ENCODE measurements around the gene SIRPA. TPM values are rescaled to one million over a fixed set of nuclear protein-coding genes. Genes with fewer than 3 reads are reported as not detected.

Gene SIRPA
- polyA plus RNA-seq, 1 donor from 2014 or later, result 8.0 TPM

DNA sequence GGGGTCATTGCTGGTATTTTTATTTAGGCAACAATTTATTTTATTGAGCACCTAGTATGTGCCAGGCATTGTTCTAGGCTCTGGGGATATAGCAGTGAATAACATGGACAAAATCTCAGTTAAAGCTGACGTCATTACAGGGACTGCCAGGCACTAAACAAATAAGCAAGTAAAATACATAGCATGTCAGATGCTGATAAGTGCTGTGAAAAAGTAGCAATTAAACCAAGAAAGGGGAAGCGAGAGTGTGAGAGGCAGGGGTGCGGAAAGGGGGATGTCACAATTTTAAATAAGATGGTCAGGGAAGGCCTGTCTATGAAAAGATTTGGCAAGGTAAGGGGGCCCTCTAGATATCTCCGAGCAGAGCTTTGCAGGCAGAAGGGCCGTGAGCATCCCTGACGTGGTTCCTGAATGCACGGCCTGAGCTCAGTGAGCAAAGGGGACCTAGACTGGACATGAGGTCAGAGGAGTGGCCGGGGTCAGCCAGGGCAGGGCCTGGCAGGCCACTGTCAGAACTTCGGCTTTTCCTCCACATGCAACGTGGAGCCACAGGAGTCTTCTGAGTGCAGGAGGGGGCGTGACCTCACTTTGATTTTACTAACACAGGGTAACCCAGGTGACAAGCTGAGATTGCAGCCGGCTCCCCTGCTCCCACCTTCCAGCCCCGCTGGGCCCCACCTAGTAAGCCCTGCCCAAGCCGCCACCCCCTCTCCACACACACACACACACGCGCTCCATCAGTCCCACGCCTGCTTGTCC is 24.2 kb upstream of the SIRPA start:
- no peak overlapping the region for H3K4me2 ChIP-seq (ENCODE audit: low read length)
- no peak for TF ChIP-seq RAD21 (conservative IDR thresholded peaks at IDR 0.05)
- TF ChIP-seq MXI1 (conservative IDR thresholded peaks at IDR 0.05; ENCODE audit: poor library complexity, severe bottlenecking), result no peak
- no peak for TF ChIP-seq POLR2AphosphoS5 (IDR thresholded peaks at IDR 0.05)
- TF ChIP-seq SMC3 (conservative IDR thresholded peaks at IDR 0.05; ENCODE audit: poor library complexity), result no peak
- no peak for TF ChIP-seq EZH2 (IDR thresholded peaks at IDR 0.05; ENCODE audit: borderline replicate concordance, insufficient read depth, low read length, poor library complexity, severe bottlenecking)
- no peak for TF ChIP-seq TAF1 (IDR thresholded peaks at IDR 0.05; ENCODE audit: low read depth)
- TF ChIP-seq, protein P1, sequence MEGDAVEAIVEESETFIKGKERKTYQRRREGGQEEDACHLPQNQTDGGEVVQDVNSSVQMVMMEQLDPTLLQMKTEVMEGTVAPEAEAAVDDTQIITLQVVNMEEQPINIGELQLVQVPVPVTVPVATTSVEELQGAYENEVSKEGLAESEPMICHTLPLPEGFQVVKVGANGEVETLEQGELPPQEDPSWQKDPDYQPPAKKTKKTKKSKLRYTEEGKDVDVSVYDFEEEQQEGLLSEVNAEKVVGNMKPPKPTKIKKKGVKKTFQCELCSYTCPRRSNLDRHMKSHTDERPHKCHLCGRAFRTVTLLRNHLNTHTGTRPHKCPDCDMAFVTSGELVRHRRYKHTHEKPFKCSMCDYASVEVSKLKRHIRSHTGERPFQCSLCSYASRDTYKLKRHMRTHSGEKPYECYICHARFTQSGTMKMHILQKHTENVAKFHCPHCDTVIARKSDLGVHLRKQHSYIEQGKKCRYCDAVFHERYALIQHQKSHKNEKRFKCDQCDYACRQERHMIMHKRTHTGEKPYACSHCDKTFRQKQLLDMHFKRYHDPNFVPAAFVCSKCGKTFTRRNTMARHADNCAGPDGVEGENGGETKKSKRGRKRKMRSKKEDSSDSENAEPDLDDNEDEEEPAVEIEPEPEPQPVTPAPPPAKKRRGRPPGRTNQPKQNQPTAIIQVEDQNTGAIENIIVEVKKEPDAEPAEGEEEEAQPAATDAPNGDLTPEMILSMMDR (IDR thresholded peaks at IDR 0.05; ENCODE audit: poor library complexity, severe bottlenecking), result no peak
- TF ChIP-seq EP300 (conservative IDR thresholded peaks at IDR 0.05; ENCODE audit: poor library complexity, severe bottlenecking), result no peak
- TF ChIP-seq, protein P2, sequence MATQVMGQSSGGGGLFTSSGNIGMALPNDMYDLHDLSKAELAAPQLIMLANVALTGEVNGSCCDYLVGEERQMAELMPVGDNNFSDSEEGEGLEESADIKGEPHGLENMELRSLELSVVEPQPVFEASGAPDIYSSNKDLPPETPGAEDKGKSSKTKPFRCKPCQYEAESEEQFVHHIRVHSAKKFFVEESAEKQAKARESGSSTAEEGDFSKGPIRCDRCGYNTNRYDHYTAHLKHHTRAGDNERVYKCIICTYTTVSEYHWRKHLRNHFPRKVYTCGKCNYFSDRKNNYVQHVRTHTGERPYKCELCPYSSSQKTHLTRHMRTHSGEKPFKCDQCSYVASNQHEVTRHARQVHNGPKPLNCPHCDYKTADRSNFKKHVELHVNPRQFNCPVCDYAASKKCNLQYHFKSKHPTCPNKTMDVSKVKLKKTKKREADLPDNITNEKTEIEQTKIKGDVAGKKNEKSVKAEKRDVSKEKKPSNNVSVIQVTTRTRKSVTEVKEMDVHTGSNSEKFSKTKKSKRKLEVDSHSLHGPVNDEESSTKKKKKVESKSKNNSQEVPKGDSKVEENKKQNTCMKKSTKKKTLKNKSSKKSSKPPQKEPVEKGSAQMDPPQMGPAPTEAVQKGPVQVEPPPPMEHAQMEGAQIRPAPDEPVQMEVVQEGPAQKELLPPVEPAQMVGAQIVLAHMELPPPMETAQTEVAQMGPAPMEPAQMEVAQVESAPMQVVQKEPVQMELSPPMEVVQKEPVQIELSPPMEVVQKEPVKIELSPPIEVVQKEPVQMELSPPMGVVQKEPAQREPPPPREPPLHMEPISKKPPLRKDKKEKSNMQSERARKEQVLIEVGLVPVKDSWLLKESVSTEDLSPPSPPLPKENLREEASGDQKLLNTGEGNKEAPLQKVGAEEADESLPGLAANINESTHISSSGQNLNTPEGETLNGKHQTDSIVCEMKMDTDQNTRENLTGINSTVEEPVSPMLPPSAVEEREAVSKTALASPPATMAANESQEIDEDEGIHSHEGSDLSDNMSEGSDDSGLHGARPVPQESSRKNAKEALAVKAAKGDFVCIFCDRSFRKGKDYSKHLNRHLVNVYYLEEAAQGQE (IDR thresholded peaks at IDR 0.05; ENCODE audit: borderline replicate concordance), result no peak
- no peaks in the 10 kb centered on the region for H3K79me2 ChIP-seq (replicated peaks; ENCODE audit: insufficient read depth, low read length)
- no peak overlapping the region for H2AFZ ChIP-seq (ENCODE audit: low read depth, low read length)
- H3K4me3 ChIP-seq (ENCODE audit: low read length), result no peak overlapping the region
- no peaks in the 10 kb centered on the region for H3K9me2 ChIP-seq (ENCODE audit: insufficient read depth, low read length)
- no peak overlapping the region for H3K27ac ChIP-seq (ENCODE audit: low read length)
- H3K27me3 ChIP-seq (ENCODE audit: insufficient read depth, low read depth, low read length), result no peaks in the 10 kb centered on the region
- no peaks in the 10 kb centered on the region for H3K36me3 ChIP-seq (ENCODE audit: insufficient read depth, low read length)
- no peaks in the 10 kb centered on the region for H4K20me1 ChIP-seq (ENCODE audit: insufficient read depth)
- H3K9me3 ChIP-seq (ENCODE audit: low read length), result no peaks in the 10 kb centered on the region
- H3F3A ChIP-seq (ENCODE audit: insufficient read depth, low read length, poor library complexity, severe bottlenecking), result no peaks in the 10 kb centered on the region
- H3K9ac ChIP-seq (ENCODE audit: low read length), result no peak overlapping the region

DNA sequence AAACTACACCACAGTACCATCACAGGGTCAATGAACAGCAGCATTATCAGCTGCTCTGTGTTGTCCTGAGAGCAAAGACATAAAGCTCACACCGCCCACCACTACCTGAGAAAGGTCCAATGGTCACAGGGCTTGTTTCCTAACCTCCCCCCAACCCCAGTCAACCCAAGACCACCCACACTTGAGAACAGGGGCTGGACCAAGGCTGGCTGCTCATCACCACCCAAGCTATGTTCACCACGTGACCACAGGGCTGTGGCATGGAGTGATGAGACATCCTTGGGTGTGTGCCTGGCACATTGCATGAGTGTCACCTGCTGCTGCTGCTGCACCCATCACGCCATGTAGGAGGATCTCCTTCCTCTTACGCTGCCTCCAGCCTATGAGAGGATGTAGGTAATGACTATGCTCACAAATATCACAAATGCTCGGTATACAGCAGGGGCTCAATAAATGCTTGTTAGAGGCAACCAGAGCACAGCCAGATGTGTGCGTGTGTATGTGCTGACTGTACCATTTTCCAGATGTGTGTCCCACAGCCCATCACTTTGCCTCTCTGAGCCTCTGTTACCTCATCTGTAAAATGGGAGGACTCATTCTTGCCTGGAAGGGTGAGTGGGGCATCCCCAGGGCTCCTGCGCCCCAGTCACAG is 23.3 kb upstream of the SIRPA start:
- H3K4me3 ChIP-seq (ENCODE audit: low read length), result no peak overlapping the region
- H3K4me2 ChIP-seq (ENCODE audit: low read length), result no peak overlapping the region
- H3K9me3 ChIP-seq (ENCODE audit: low read length), result no peaks in the 10 kb centered on the region
- H4K20me1 ChIP-seq (ENCODE audit: insufficient read depth), result no peaks in the 10 kb centered on the region
- no peak overlapping the region for H2AFZ ChIP-seq (ENCODE audit: low read depth, low read length)
- TF ChIP-seq TAF1 (IDR thresholded peaks at IDR 0.05; ENCODE audit: low read depth) (no peak), RAD21 (conservative IDR thresholded peaks at IDR 0.05) (no peak), EP300 (conservative IDR thresholded peaks at IDR 0.05; ENCODE audit: poor library complexity, severe bottlenecking) (no peak)
- H3K9ac ChIP-seq (ENCODE audit: low read length), result no peak overlapping the region
- H3K36me3 ChIP-seq (ENCODE audit: insufficient read depth, low read length), result no peaks in the 10 kb centered on the region
- no peaks in the 10 kb centered on the region for H3K9me2 ChIP-seq (ENCODE audit: insufficient read depth, low read length)
- H3K27ac ChIP-seq (ENCODE audit: low read length), result no peak overlapping the region
- no peaks in the 10 kb centered on the region for H3K27me3 ChIP-seq (ENCODE audit: insufficient read depth, low read depth, low read length)
- no peaks in the 10 kb centered on the region for H3K79me2 ChIP-seq (replicated peaks; ENCODE audit: insufficient read depth, low read length)
- no peaks in the 10 kb centered on the region for H3F3A ChIP-seq (ENCODE audit: insufficient read depth, low read length, poor library complexity, severe bottlenecking)

All from neural cell (in vitro differentiated cells).